ENCODE data around the gene C10orf67. TPM values are rescaled to one million over a fixed set of nuclear protein-coding genes. Genes with fewer than 3 reads are reported as not detected.
A peak's percentile ranks its signal among the peaks of the same experiment; 100 is the strongest.

Gene C10orf67
- polyA plus RNA-seq, 1 donor, result not detected

GRCh38 chr10:23158370-23158769 lies 186.2 kb downstream of the C10orf67 start:
- DNase-seq, result peak; percentile 44

- DNase-seq, result no peak
Measured at GRCh38 chr10:23157691-23158369, 186.8 kb downstream of the C10orf67 start.

GRCh38 chr10:23157239-23157681 lies 187.3 kb downstream of the C10orf67 start:
- DNase-seq, result no peak

GRCh38 chr10:23156447-23157150 lies 188.0 kb downstream of the C10orf67 start:
- DNase-seq, result no peak

- no peak for DNase-seq
Measured at GRCh38 chr10:23155169-23155568, 189.4 kb downstream of the C10orf67 start.

Other genes starting within 250 kb of the C10orf67 start
- gene MSRB2, start 249.2 kb downstream of the C10orf67 start, polyA plus RNA-seq (ENCODE audit: insufficient read length), result 57.7 TPM
- gene PTF1A, start 152.5 kb downstream of the C10orf67 start, polyA plus RNA-seq (ENCODE audit: insufficient read length), result not detected
- gene OTUD1, start 94.3 kb upstream of the C10orf67 start, polyA plus RNA-seq (ENCODE audit: insufficient read length), result 29.7 TPM